HepG2 (cell line): Measurements from ENCODE around the gene TANC2. TPM values are rescaled to one million over a fixed set of nuclear protein-coding genes. Genes with fewer than 3 reads are reported as not detected.

ENCODE experiments used
- ATAC-seq: fragments of 200-7000 bp; cut with Tn5 transposase; 3 replicates; pipeline ENCODE4 v1.9.1; 2020; ENCODE audit warnings: mild to moderate bottlenecking, moderate library complexity
- BruUV-seq: library from RNA; stranded (reverse); fragments of 400-500 nt; replicated peaks from 2 replicates; lab custom pipeline; 2021; lab: Mats Ljungman, UMichigan
- CTCF ChIA-PET: fragments of 300-600 bp; formaldehyde crosslinking; extraction: SDS; loops from one replicate; lab custom pipeline; 2021; ENCODE audit warnings: low total read pairs, inconsistent platforms, low intra/inter-chr PET ratio; lab: Yijun Ruan, JAX
- POLR2A ChIA-PET: fragments of 350-600 bp; sonication (Branson Sonifier 250); formaldehyde crosslinking; loops from one replicate; lab custom pipeline; 2020; ENCODE audit warnings: antibody characterized with exemption, inconsistent platforms; lab: Yijun Ruan, JAX
- DNase-seq: peaks from one replicate; pipeline ENCODE4 v3.0.0-alpha.2; 2015; ENCODE audit warnings: low spot score
- FAIRE-seq: peaks from 3 replicates; lab custom pipeline; 2011; peaks lifted over from hg19 to GRCh38; lab: Jason Lieb, UNC
- H2AFZ ChIP-seq: one replicate; pipeline ENCODE4 v1.6.1; 2011; ENCODE audit warnings: low read length, inconsistent platforms
- H3K27ac ChIP-seq: fragments of 300-600 bp; 3 replicates; pipeline ENCODE4 v1.8.0; 2011; ENCODE audit warnings: mixed run types, mild to moderate bottlenecking, mixed read lengths, low read length, inconsistent platforms; ENCODE audit not compliant: insufficient read depth; ENCODE audit errors: extremely low read length
- H3K27me3 ChIP-seq, 2 experiments: fragments of 200-600 bp in 1 of 2; 2 replicates in 1 of 2; 3 replicates in 1 of 2; pipeline versions ENCODE4 v1.6.0 to v1.8.0; 2011; ENCODE audit warnings: low read length in 2 of 2, mild to moderate bottlenecking in 2 of 2, moderate library complexity in 2 of 2, inconsistent platforms in 1 of 2; ENCODE audit not compliant: insufficient read depth in 2 of 2, control insufficient read depth in 1 of 2
- H3K36me3 ChIP-seq, 2 experiments: fragments of 200-600 bp in 1 of 2; replicated peaks in 1 of 2; 2 replicates in 1 of 2; 3 replicates in 1 of 2; pipeline versions ENCODE4 v1.5.1 to v1.8.0; 2011; ENCODE audit warnings: low read length in 2 of 2, inconsistent platforms in 1 of 2; ENCODE audit not compliant: insufficient read depth in 2 of 2, control insufficient read depth in 1 of 2
- H3K4me1 ChIP-seq: 2 replicates; pipeline ENCODE4 v1.5.1; 2012; ENCODE audit warnings: low read length, inconsistent platforms; ENCODE audit not compliant: insufficient read depth
- H3K4me2 ChIP-seq: 2 replicates; pipeline ENCODE4 v1.6.0; 2011; ENCODE audit warnings: low read depth, low read length, inconsistent platforms
- H3K4me3 ChIP-seq, 3 experiments: fragments of 200-600 bp in 1 of 3; sonication (generic), shearing (Covaris generic) in 1 of 3; replicated peaks in 1 of 3; 2 replicates each; pipeline ENCODE4 v1.5.1; 2011 to 2016; ENCODE audit warnings: low read length in 3 of 3, inconsistent platforms in 2 of 3, low read depth in 2 of 3, mild to moderate bottlenecking in 2 of 3, control low read depth in 1 of 3, mixed read lengths in 1 of 3; ENCODE audit not compliant: insufficient read depth in 1 of 3
- H3K79me2 ChIP-seq: one replicate; pipeline ENCODE4 v1.6.1; 2011; ENCODE audit warnings: low read length, inconsistent platforms; ENCODE audit not compliant: insufficient read depth
- H3K9ac ChIP-seq: 2 replicates; pipeline ENCODE4 v1.6.0; 2011; ENCODE audit warnings: mild to moderate bottlenecking, low read depth, low read length, inconsistent platforms; ENCODE audit not compliant: insufficient read depth
- H3K9me3 ChIP-seq: 2 replicates; pipeline ENCODE4 v1.5.1; 2012; ENCODE audit warnings: mild to moderate bottlenecking, low read length
- H4K20me1 ChIP-seq: 2 replicates; pipeline ENCODE4 v1.6.0; 2011; ENCODE audit warnings: inconsistent platforms, mild to moderate bottlenecking, low read length, moderate library complexity; ENCODE audit not compliant: insufficient read depth
- HDAC6 ChIP-seq: fragments of 200-600 bp; sonication (generic); IDR thresholded peaks from 2 replicates; pipeline ENCODE4 v1.7.0; 2017; ENCODE audit warnings: mild to moderate bottlenecking, antibody characterized with exemption, low read length, low read depth
- MAFF ChIP-seq: IDR thresholded peaks from 2 replicates; pipeline ENCODE4 v1.6.1; 2011; ENCODE audit warnings: low read depth, low read length, improper control_type of control experiment
- MAFK ChIP-seq, 2 experiments: IDR thresholded peaks in 1 of 2; conservative IDR thresholded peaks in 1 of 2; 2 replicates each; pipeline ENCODE4 v1.6.1; 2011; ENCODE audit warnings: improper control_type of control experiment in 2 of 2, low read length in 2 of 2
- MBD4 ChIP-seq: IDR thresholded peaks from 2 replicates; pipeline ENCODE4 v1.6.1; 2012; ENCODE audit warnings: low read length, inconsistent platforms, borderline replicate concordance
- RBM22 ChIP-seq: fragments of 200-400 bp; formaldehyde crosslinking; optimal IDR thresholded peaks from 2 replicates; pipeline ENCODE3; 2017; ENCODE audit warnings: mild to moderate bottlenecking, low read length, moderate library complexity
- RFX5 ChIP-seq: IDR thresholded peaks from 2 replicates; pipeline ENCODE4 v1.6.1; 2011; ENCODE audit warnings: low read depth, low read length, improper control_type of control experiment
- SIX4 ChIP-seq: sonication (generic); formaldehyde crosslinking; IDR thresholded peaks from 2 replicates; pipeline ENCODE4 v1.4.0; 2020; ENCODE audit warnings: missing genetic modification reagents
- STAT6 ChIP-seq: sonication (generic); formaldehyde crosslinking; IDR thresholded peaks from 2 replicates; pipeline ENCODE4 v1.4.0; 2020; ENCODE audit warnings: missing genetic modification reagents, mild to moderate bottlenecking, borderline replicate concordance
- THAP8 ChIP-seq: sonication (generic); formaldehyde crosslinking; IDR thresholded peaks from 2 replicates; pipeline ENCODE4 v1.5.1; 2020; ENCODE audit warnings: missing genetic modification reagents, mild to moderate bottlenecking, borderline replicate concordance
- ZMYM2 ChIP-seq: sonication (generic); formaldehyde crosslinking; IDR thresholded peaks from 2 replicates; pipeline ENCODE4 v1.8.0; 2022; ENCODE audit warnings: mild to moderate bottlenecking, missing genetic modification reagents
- ZNF260 ChIP-seq: sonication (generic); formaldehyde crosslinking; IDR thresholded peaks from 2 replicates; pipeline ENCODE4 v1.4.0; 2020; ENCODE audit warnings: missing genetic modification reagents, low read depth, mild to moderate bottlenecking, borderline replicate concordance
- ZNF367 ChIP-seq: sonication (generic); formaldehyde crosslinking; IDR thresholded peaks from 2 replicates; pipeline ENCODE4 v1.4.0; 2020; ENCODE audit warnings: missing genetic modification reagents, borderline replicate concordance
- ZNF552 ChIP-seq: sonication (generic); formaldehyde crosslinking; IDR thresholded peaks from 2 replicates; pipeline ENCODE4 v1.9.0; 2022; ENCODE audit warnings: missing genetic modification reagents, mild to moderate bottlenecking, borderline replicate concordance
- ZSCAN20 ChIP-seq: sonication (generic); formaldehyde crosslinking; IDR thresholded peaks from 2 replicates; pipeline ENCODE4 v1.4.0; 2020; ENCODE audit warnings: missing genetic modification reagents, mild to moderate bottlenecking, borderline replicate concordance
- WGBS: methylation state at CpG from one replicate; pipeline ENCODE4 v1.1.6; 2017; ENCODE audit warnings: low lambda C conversion rate; 5-methylcytosine and 5-hydroxymethylcytosine counted together
- in situ Hi-C: cut with HindIII; loops from 2 replicates; pipeline ENCODE4 v1.10.0; 2017; ENCODE audit warnings: low pct_unique_long_range_greater_than_20kb; ENCODE audit not compliant: extremely low pct_ligation_motif_present
- intact Hi-C: fragments of 100-400 bp; cut with micrococcal nuclease; formaldehyde crosslinking; loops from one replicate; pipeline ENCODE4 v1.10.0; 2022; ENCODE audit not compliant: unreplicated experiment
- polyA plus RNA-seq, 8 experiments: library from polyadenylated mRNA; depleted of rRNA in 3 of 8; stranded (reverse) in 7 of 8; unstranded in 1 of 8; fragments of >200 nt; fragmentation: Illumina TruSeq in 4 of 8; extraction: Trizol in 4 of 8; gene quantifications; 2 replicates each; pipeline versions ENCODE4 v1.2.1 to v1.2.3, GENCODE V29; 2011 to 2016; ENCODE audit warnings: low read depth in 4 of 8, missing spikeins in 1 of 8, mixed read lengths in 1 of 8; ENCODE audit not compliant: insufficient read depth in 1 of 8
- total RNA-seq, 5 experiments: library from RNA; depleted of rRNA; stranded (reverse); fragments of >200 nt; fragmentation: Illumina TruSeq; extraction: Trizol; gene quantifications; 2 replicates each; pipeline ENCODE4 v1.2.3, GENCODE V29; 2016; ENCODE audit warnings: low read depth in 1 of 5

The TANC2 gene
- total and polyA plus RNA-seq, 2 of the 13 experiments (the other 11 are each of a cell fraction or from before 2014, with no cell fraction given) = 0.08 to 0.20 TPM

GRCh38 chr17:62937606-62938005 is 28.4 kb upstream of the TANC2 start:
- Histone ChIP-seq H2AFZ (no peak overlapping the region), H4K20me1 (no peaks in the 10 kb centered on the region), H3K27me3 (peaks cover 2 to 13% of the 10 kb centered on the region in 2 experiments; a peak in 2 of 5 replicates), H3K9ac (no peak overlapping the region), H3K27ac (no peak overlapping the region), H3K36me3 (no peaks in the 10 kb centered on the region), H3K9me3 (peaks cover 11% of the 10 kb centered on the region), H3K4me1 (no peaks in the 10 kb centered on the region), H3K79me2 (no peaks in the 10 kb centered on the region), H3K4me3 (no peak overlapping the region), H3K4me2 (no peak overlapping the region)
- DNase-seq (no peak), ATAC-seq (no peak), FAIRE-seq (no peak)
- ChIA-PET CTCF (no interaction called here), POLR2A (no interaction called here)
- in situ Hi-C loops = no loop called here
- WGBS = 0% methylated on average over 1 of the region's 1 CpG
- no peak for TF ChIP-seq MBD4
- no peak for TF ChIP-seq STAT6
- TF ChIP-seq ZSCAN20 (CRISPR knock-in tag) = no peak
- TF ChIP-seq MAFF = peak; percentile 91
- no peak for TF ChIP-seq SIX4 (CRISPR knock-in tag)
- TF ChIP-seq ZMYM2 (CRISPR knock-in tag) = no peak
- peak; percentile 92 to 95 for TF ChIP-seq MAFK (conservative IDR thresholded peaks at IDR 0.05 in 1 of 2, IDR thresholded peaks at IDR 0.05 in 1 of 2; ENCODE audit: low read length in 2 of 2)
- no peak for TF ChIP-seq ZNF260 (CRISPR knock-in tag)
- no peak for TF ChIP-seq THAP8
- TF ChIP-seq RBM22 = no peak
- no peak for TF ChIP-seq RFX5
- no peak for TF ChIP-seq ZNF552 (CRISPR knock-in tag)
- no peak for TF ChIP-seq ZNF367 (CRISPR knock-in tag)
- no peak for TF ChIP-seq HDAC6
- intact Hi-C loops = no loop called here
- no TSS peak for BruUV-seq
